ENCODE results near the gene HUNK. TPM values are rescaled to one million over a fixed set of nuclear protein-coding genes. Genes with fewer than 3 reads are reported as not detected.
A peak's percentile ranks its signal among the peaks of the same experiment; 100 is the strongest.

The HUNK gene
- total RNA-seq, 1 donor from 2014 or later: 60.6 TPM

DNA sequence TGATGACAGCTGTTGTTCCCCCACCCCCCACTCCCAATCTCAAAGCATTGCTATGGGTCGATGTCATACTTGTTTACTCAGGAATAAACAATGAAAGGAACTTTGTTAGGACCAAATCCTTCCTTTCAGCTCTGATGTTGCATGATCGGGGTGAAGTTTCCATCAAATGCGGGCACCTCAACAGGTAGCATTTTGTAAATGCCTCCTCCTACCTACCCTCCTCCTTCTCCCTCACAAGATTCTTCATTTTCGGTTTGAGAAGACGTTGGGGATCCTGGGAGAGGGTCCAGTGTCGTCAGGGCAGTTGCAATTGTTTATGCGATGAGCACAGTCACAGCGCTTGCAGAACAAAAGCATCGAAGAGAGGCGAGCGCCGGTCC is 758 bp upstream of the HUNK start:
- H3K27ac Mint-ChIP-seq: peak overlapping the region; percentile 95
- TF ChIP-seq, protein P1, sequence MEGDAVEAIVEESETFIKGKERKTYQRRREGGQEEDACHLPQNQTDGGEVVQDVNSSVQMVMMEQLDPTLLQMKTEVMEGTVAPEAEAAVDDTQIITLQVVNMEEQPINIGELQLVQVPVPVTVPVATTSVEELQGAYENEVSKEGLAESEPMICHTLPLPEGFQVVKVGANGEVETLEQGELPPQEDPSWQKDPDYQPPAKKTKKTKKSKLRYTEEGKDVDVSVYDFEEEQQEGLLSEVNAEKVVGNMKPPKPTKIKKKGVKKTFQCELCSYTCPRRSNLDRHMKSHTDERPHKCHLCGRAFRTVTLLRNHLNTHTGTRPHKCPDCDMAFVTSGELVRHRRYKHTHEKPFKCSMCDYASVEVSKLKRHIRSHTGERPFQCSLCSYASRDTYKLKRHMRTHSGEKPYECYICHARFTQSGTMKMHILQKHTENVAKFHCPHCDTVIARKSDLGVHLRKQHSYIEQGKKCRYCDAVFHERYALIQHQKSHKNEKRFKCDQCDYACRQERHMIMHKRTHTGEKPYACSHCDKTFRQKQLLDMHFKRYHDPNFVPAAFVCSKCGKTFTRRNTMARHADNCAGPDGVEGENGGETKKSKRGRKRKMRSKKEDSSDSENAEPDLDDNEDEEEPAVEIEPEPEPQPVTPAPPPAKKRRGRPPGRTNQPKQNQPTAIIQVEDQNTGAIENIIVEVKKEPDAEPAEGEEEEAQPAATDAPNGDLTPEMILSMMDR (IDR thresholded peaks at IDR 0.05; ENCODE audit: unreplicated experiment): no peak

DNA sequence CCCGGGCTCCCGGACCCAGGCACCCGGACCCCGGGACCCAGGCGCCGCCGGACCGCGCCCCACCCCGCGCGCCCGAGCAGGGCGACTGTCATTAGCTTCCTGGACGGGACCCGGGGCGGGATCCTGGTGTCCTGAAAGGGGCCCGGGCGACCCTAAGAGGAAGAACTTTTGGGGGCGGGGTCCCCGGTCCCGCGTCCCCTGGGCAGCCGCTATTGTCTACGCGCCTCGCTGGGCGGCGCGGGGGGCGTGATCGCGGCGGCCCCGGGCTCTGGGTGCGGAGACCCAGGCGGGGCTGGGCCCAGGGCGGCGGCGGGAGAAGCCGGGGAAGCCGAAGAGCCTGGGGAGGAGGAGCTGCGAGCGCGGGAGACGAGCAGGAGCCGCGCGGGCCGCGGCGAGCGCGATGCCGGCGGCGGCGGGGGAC is 465 bp downstream of the HUNK start:
- no peak overlapping the region for H3K4me3 Mint-ChIP-seq
- H3K4me1 Mint-ChIP-seq: peaks cover 46% of the 10 kb centered on the region
- no peak overlapping the region for H3K27ac Mint-ChIP-seq
- peak; percentile 34 to 65 for DNase-seq (ENCODE audit: low spot score in 2 of 2, unreplicated experiment in 2 of 2)
- H3K9me3 Mint-ChIP-seq: no peaks in the 10 kb centered on the region
- H3K36me3 Mint-ChIP-seq: no peaks in the 10 kb centered on the region
- no peaks in the 10 kb centered on the region for H3K27me3 Mint-ChIP-seq (ENCODE audit: low read depth)
- TF ChIP-seq, protein P1 (IDR thresholded peaks at IDR 0.05; ENCODE audit: unreplicated experiment): no peak

More for the DNA sequence above, 758 bp upstream of the HUNK start:
- Mint-ChIP-seq H3K4me3 (peak overlapping the region; percentile 93), H3K9me3 (no peaks in the 10 kb centered on the region), H3K36me3 (no peaks in the 10 kb centered on the region), H3K4me1 (peaks cover 37% of the 10 kb centered on the region), H3K27me3 (ENCODE audit: low read depth) (no peaks in the 10 kb centered on the region)
- no peak for DNase-seq (ENCODE audit: low spot score in 2 of 2, unreplicated experiment in 2 of 2)

DNA sequence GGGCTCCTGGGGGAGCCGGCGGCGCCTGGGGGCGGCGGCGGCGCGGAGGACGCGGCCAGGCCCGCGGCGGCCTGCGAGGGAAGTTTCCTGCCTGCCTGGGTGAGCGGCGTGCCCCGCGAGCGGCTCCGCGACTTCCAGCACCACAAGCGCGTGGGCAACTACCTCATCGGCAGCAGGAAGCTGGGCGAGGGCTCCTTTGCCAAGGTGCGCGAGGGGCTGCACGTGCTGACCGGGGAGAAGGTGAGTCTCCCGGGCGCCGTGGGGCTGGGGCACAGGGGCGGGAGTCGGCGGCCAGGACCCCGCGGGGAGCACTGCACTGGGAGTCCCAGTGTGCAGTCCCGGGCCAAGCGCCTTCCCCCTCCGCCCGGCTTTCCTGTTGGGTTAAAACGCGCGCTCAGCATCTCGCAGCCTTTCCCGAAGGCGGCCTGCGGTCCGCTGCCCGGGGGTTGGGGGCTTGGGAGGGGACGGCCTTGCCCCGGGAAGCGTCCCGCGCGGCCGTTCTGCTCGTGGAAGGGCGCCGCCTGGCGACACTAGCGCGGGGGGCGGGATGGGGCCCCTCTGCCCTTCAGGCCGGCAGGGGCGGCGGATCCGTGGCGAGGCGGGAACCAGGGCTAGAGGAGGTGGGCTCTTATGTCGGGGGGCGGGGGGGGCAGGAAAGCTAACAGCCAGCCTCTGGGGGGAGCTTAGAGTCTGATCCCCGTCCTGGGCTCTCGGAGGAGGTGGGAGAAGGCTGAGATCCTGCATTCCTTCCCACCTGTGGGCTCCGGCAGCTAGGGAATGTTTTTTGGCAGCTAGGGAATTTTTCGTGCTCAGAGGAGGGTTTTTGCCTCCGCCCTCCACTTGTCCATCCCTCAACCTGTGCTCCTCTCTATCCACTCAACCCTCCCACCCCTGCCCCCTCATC is 1.1 kb downstream of the HUNK start:
- H3K27ac Mint-ChIP-seq: peak overlapping the region; percentile 91
- DNase-seq (ENCODE audit: low spot score in 2 of 2, unreplicated experiment in 2 of 2): peak; percentile 73 to 87
- H3K4me1 Mint-ChIP-seq: peaks cover 52% of the 10 kb centered on the region
- peak overlapping the region; percentile 89 for H3K4me3 Mint-ChIP-seq
- no peaks in the 10 kb centered on the region for H3K36me3 Mint-ChIP-seq
- TF ChIP-seq, protein P1 (IDR thresholded peaks at IDR 0.05; ENCODE audit: unreplicated experiment): peak; percentile 81
- no peaks in the 10 kb centered on the region for H3K27me3 Mint-ChIP-seq (ENCODE audit: low read depth)
- no peaks in the 10 kb centered on the region for H3K9me3 Mint-ChIP-seq

DNA sequence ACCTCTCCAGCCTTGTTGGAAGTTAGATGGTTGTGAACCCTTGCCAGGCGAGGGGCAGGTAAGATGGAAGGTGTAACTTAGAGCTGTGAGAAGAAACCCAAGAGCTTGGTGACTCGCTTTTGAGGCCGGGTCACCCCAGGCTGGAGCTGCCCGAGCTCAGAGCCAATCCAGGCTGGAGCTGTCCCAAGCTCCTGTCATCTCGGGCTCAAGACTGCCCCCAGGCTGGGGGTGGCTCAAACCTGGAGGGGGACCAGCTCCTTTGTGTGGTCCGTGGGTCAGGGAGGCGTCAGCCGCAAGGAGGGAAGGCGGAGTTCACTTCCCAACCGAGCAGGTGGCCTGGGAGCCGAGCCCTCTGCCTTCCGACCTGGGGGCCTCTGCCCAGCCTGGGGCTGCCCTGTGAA is 2.0 kb downstream of the HUNK start:
- Mint-ChIP-seq H3K4me3 (peak overlapping the region; percentile 89), H3K4me1 (peaks cover 61% of the 10 kb centered on the region), H3K27ac (peak overlapping the region; percentile 91), H3K27me3 (ENCODE audit: low read depth) (no peaks in the 10 kb centered on the region), H3K9me3 (no peaks in the 10 kb centered on the region), H3K36me3 (no peaks in the 10 kb centered on the region)
- DNase-seq (ENCODE audit: low spot score in 2 of 2, unreplicated experiment in 2 of 2): no peak
- TF ChIP-seq, protein P1 (IDR thresholded peaks at IDR 0.05; ENCODE audit: unreplicated experiment): no peak

DNA sequence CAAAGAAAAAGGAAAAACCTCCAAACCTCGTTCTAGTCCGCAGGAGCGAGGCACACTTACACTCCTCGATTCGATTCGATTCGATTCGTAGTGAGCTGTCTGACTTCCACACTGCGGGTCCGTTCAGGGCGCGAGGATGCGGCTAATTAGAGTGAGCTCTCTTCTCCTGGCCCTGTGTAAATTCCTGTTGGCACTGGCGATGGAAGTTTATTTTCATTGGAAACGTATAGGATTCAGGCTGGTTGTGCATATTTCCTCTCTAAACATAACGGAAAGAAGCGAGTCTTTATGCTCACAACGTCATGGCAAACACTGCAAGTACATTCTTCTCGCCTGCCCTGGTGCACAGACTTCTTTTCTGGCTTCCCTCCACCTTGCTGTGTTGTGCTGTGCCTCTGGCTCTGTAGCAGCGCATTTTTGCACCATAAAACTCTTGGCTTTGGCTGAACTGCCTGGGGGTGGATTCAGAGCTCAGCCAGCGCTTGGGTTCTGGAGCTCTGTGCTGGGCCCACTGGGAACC is 2.7 kb downstream of the HUNK start:
- peak overlapping the region; percentile 49 for H3K27ac Mint-ChIP-seq
- no peaks in the 10 kb centered on the region for H3K9me3 Mint-ChIP-seq
- no peak for DNase-seq (ENCODE audit: low spot score in 2 of 2, unreplicated experiment in 2 of 2)
- H3K4me3 Mint-ChIP-seq: peak overlapping the region; percentile 89
- no peaks in the 10 kb centered on the region for H3K36me3 Mint-ChIP-seq
- H3K27me3 Mint-ChIP-seq (ENCODE audit: low read depth): no peaks in the 10 kb centered on the region
- TF ChIP-seq, protein P1 (IDR thresholded peaks at IDR 0.05; ENCODE audit: unreplicated experiment): no peak
- peaks cover 63% of the 10 kb centered on the region for H3K4me1 Mint-ChIP-seq
